SH-SY5Y (cell line): Measurements from ENCODE around the gene LIPG.

Experiments used
- GATA2 ChIP-seq: IDR thresholded peaks from 2 replicates; pipeline ENCODE4 v1.6.1; 2011; ENCODE audit warnings: mild to moderate bottlenecking, low read depth, low read length
- GATA3 ChIP-seq: IDR thresholded peaks from 2 replicates; pipeline ENCODE4 v1.6.1; 2011; ENCODE audit warnings: low read depth, mild to moderate bottlenecking, low read length, moderate library complexity

DNA sequence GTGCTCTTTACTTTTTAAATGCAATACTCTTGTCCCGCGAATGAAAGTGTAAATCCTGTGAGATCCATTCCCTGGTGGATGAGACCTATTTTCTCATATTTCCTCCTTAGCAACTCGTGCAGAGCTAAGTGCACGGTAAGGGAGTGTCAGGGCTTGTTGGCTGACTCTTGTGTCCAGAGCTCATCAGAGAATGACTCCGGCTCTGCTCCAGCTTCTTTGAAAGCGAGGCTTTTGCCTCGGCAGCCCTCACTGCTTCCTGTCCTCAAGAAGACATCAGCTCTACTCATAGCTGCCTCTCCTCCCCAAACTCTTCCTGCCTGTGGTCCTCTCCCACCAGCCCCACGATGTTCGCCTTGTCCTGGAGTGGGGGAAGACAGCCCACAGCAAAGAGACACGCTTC is 70.7 kb downstream of the LIPG start:
- TF ChIP-seq GATA2: no peak
- TF ChIP-seq GATA3: no peak
